Spleen (tissue), 11 donors: ENCODE measurements around the gene BTBD16. TPM values are rescaled to one million over a fixed set of nuclear protein-coding genes. Genes with fewer than 3 reads are reported as not detected.

Experiments used
- DNase-seq: peaks from one replicate; pipeline ENCODE4 v3.0.0-alpha.2; 2020
- H3K27ac ChIP-seq, 8 donors: fragments of 200-600 bp; sonication (generic) in 7 of 8; 1 replicate in 4 of 8; 2 replicates in 4 of 8; pipeline versions ENCODE4 v1.5.0 to v1.8.0; 2016 to 2021; ENCODE audit warnings: inconsistent platforms in 4 of 8, mild to moderate bottlenecking in 4 of 8, moderate library complexity in 1 of 8
- H3K27me3 ChIP-seq, 7 donors: fragments of 200-600 bp; sonication (generic) in 6 of 7; replicated peaks in 1 of 7; 1 replicate in 4 of 7; 2 replicates in 3 of 7; pipeline versions ENCODE4 v1.5.0 to v1.8.0; 2016 to 2021; ENCODE audit warnings: inconsistent platforms in 3 of 7, mild to moderate bottlenecking in 1 of 7
- H3K36me3 ChIP-seq, 6 donors: fragments of 200-600 bp; sonication (generic) in 5 of 6; 1 replicate in 4 of 6; 2 replicates in 2 of 6; pipeline versions ENCODE4 v1.5.0 to v1.8.0; 2016 to 2021; ENCODE audit warnings: inconsistent platforms in 2 of 6
- H3K4me1 ChIP-seq, 6 donors: fragments of 200-600 bp; sonication (generic) in 5 of 6; 1 replicate in 3 of 6; 2 replicates in 3 of 6; pipeline versions ENCODE4 v1.5.0 to v1.8.0; 2016 to 2021; ENCODE audit warnings: inconsistent platforms in 3 of 6
- H3K4me3 ChIP-seq, 8 donors: fragments of 200-600 bp; sonication (generic) in 7 of 8; 1 replicate in 4 of 8; 2 replicates in 4 of 8; pipeline versions ENCODE4 v1.5.0 to v1.8.0; 2016 to 2021; ENCODE audit warnings: inconsistent platforms in 4 of 8, mild to moderate bottlenecking in 4 of 8, moderate library complexity in 2 of 8
- H3K9me3 ChIP-seq, 8 donors: fragments of 200-600 bp; sonication (generic) in 7 of 8; 1 replicate in 4 of 8; 2 replicates in 4 of 8; pipeline versions ENCODE4 v1.5.0 to v1.8.0; 2016 to 2021; ENCODE audit warnings: inconsistent platforms in 4 of 8
- CTCF ChIP-seq, 11 experiments: fragments of 200-600 bp in 7 of 11; fragments of 450-650 bp in 4 of 11; sonication (generic) in 4 of 11; IDR thresholded peaks in 8 of 11; conservative IDR thresholded peaks in 3 of 11; 1 replicate in 7 of 11; 2 replicates in 4 of 11; pipeline versions ENCODE4 v1.4.0 to v1.8.0; 2016 to 2021; ENCODE audit warnings: antibody characterized with exemption in 11 of 11, inconsistent platforms in 4 of 11, mild to moderate bottlenecking in 1 of 11
- POLR2A ChIP-seq, 3 donors: fragments of 450-650 bp; IDR thresholded peaks; one replicate each; pipeline ENCODE4 v1.5.1; 2017; ENCODE audit warnings: antibody characterized with exemption in 3 of 3, mild to moderate bottlenecking in 1 of 3
- POLR2AphosphoS5 ChIP-seq, 3 donors: sonication (generic); formaldehyde crosslinking; IDR thresholded peaks; one replicate each; pipeline ENCODE4 v1.5.1; 2017; ENCODE audit warnings: antibody characterized with exemption in 3 of 3
- WGBS, 5 donors: extraction: QIAGEN DNeasy Blood & Tissue Kit in 3 of 5; methylation state at CpG; one replicate each; pipeline versions ENCODE4 v1.1.5 to v1.1.7; 2013 to 2018; 5-methylcytosine and 5-hydroxymethylcytosine counted together
- intact Hi-C: fragments of 100-400 bp; cut with DNase I; formaldehyde crosslinking; loops from one replicate; pipeline ENCODE4 v1.15.0; 2023; ENCODE audit warnings: low total_unique reads
- polyA plus RNA-seq, 3 donors: library from polyadenylated mRNA; stranded (reverse); fragments of 200-250 nt; gene quantifications; one replicate each; pipeline ENCODE4 v1.2.1, GENCODE V29; 2013
- total RNA-seq, 7 donors: library from RNA; depleted of rRNA in 3 of 7; stranded (reverse); fragments of >200 nt in 3 of 7; fragmentation: NEBNext Ultra II Directional in 4 of 7; extraction: Animal tissue kit (Norgen Biotek cat#: 25700) in 4 of 7; gene quantifications; one replicate each; pipeline versions ENCODE4 v1.1.0 to v1.2.1, GENCODE V29; 2016 to 2021
- donor health status: healthy with polysubstance abuse.
- donor health status: DM: no; HTN: no; CAD: no; lungs with moderate emphysema.
- donor health status: DM: no; HTN: no; CAD: no.
- donor health status: Bipolar disorder and iron deficiency.
- donor health status: healthy.
- donor health status: DM: no; HTN: no; CAD: no.
- donor health status: DM: yes; HTN: yes; CAD: no.

Gene BTBD16
- total and polyA plus RNA-seq, 10 donors: 0.04 to 0.10 TPM; not detected in 8

GRCh38 chr10:122379537-122379936 lies 108.4 kb downstream of the BTBD16 start:
- Histone ChIP-seq H3K27me3 (peaks cover 0 to 8% (median 0%) of the 10 kb centered on the region in 7 donors), H3K36me3 (no peaks in the 10 kb centered on the region), H3K4me1 (peaks cover 11 to 35% (median 18%) of the 10 kb centered on the region in 6 donors), H3K4me3 (no peak overlapping the region), H3K9me3 (no peaks in the 10 kb centered on the region), H3K27ac (no peak overlapping the region)
- intact Hi-C loops: no loop called here
- TF ChIP-seq POLR2A (IDR thresholded peaks at IDR 0.05) (no peak), CTCF (IDR thresholded peaks at IDR 0.05 in 8 of 11, conservative IDR thresholded peaks at IDR 0.05 in 3 of 11) (no peak), POLR2AphosphoS5 (IDR thresholded peaks at IDR 0.05) (no peak)
- WGBS, 5 donors: 84 to 94% (median 91%) methylated on average over 2 of the region's 2 CpGs
- DNase-seq: no peak

GRCh38 chr10:122380703-122381102 lies 109.6 kb downstream of the BTBD16 start:
- H3K36me3 ChIP-seq: no peaks in the 10 kb centered on the region
- H3K9me3 ChIP-seq: no peaks in the 10 kb centered on the region
- no peak for TF ChIP-seq POLR2A (IDR thresholded peaks at IDR 0.05)
- no peak for TF ChIP-seq POLR2AphosphoS5 (IDR thresholded peaks at IDR 0.05)
- no peak for TF ChIP-seq CTCF (IDR thresholded peaks at IDR 0.05 in 8 of 11, conservative IDR thresholded peaks at IDR 0.05 in 3 of 11)
- WGBS, 5 donors: 92 to 97% (median 93%) methylated on average over 4 of the region's 4 CpGs
- intact Hi-C loops: no loop called here
- H3K4me1 ChIP-seq: peaks cover 11 to 33% (median 16%) of the 10 kb centered on the region in 6 donors
- H3K4me3 ChIP-seq: no peak overlapping the region
- no peak overlapping the region for H3K27ac ChIP-seq
- DNase-seq: no peak
- H3K27me3 ChIP-seq: no peaks in the 10 kb centered on the region

GRCh38 chr10:122381680-122382079 lies 110.6 kb downstream of the BTBD16 start:
- H3K9me3 ChIP-seq: no peaks in the 10 kb centered on the region
- no peak for DNase-seq
- no peak overlapping the region for H3K27ac ChIP-seq
- intact Hi-C loops: no loop called here
- TF ChIP-seq CTCF (IDR thresholded peaks at IDR 0.05 in 8 of 11, conservative IDR thresholded peaks at IDR 0.05 in 3 of 11) (no peak), POLR2A (IDR thresholded peaks at IDR 0.05) (no peak)
- peaks cover 3 to 30% (median 7%) of the 10 kb centered on the region in 6 donors for H3K4me1 ChIP-seq
- no peaks in the 10 kb centered on the region for H3K36me3 ChIP-seq
- H3K4me3 ChIP-seq: no peak overlapping the region
- no peaks in the 10 kb centered on the region for H3K27me3 ChIP-seq
- 67 to 93% (median 83%) methylated on average over 2 of the region's 2 CpGs for WGBS, 5 donors

- 63 to 89% (median 80%) methylated on average over 2 of the region's 2 CpGs for WGBS, 5 donors
- DNase-seq: no peak
- Histone ChIP-seq H3K27me3 (no peaks in the 10 kb centered on the region), H3K9me3 (no peaks in the 10 kb centered on the region), H3K36me3 (peaks cover 0 to 6% (median 0%) of the 10 kb centered on the region in 6 donors), H3K27ac (no peak overlapping the region), H3K4me3 (no peak overlapping the region), H3K4me1 (peaks cover 0 to 31% (median 4%) of the 10 kb centered on the region in 6 donors)
- TF ChIP-seq CTCF (IDR thresholded peaks at IDR 0.05 in 8 of 11, conservative IDR thresholded peaks at IDR 0.05 in 3 of 11) (no peak), POLR2AphosphoS5 (IDR thresholded peaks at IDR 0.05) (no peak), POLR2A (IDR thresholded peaks at IDR 0.05) (no peak)
- intact Hi-C loops: no loop called here
Measured at GRCh38 chr10:122386514-122386913, 115.4 kb downstream of the BTBD16 start.
